ENCODE results near the gene HVCN1. TPM values are rescaled to one million over a fixed set of nuclear protein-coding genes. Genes with fewer than 3 reads are reported as not detected.

Gene HVCN1
- total and polyA plus RNA-seq, 3 experiments from 2014 or later = 17.6 to 20.2 (median 18.5) TPM

GRCh38 chr12:110717037-110717436 lies 28.1 kb upstream of the HVCN1 start:
- no peaks in the 10 kb centered on the region for H3K27me3 Mint-ChIP-seq
- POLR2A ChIA-PET = no interaction called here
- Histone ChIP-seq H3K4me3 (ENCODE audit: low read length) (no peak overlapping the region), H3K27ac (ENCODE audit: low read depth, low read length) (no peak overlapping the region), H3K4me1 (ENCODE audit: insufficient read depth, low read length) (no peaks in the 10 kb centered on the region), H3K27me3 (ENCODE audit: insufficient read depth, low read length, poor library complexity, severe bottlenecking) (no peaks in the 10 kb centered on the region), H3K36me3 (ENCODE audit: insufficient read depth, low read length) (peaks cover 27% of the 10 kb centered on the region), H3K9me3 (ENCODE audit: low read length) (no peaks in the 10 kb centered on the region)
- H3K27ac Mint-ChIP-seq = peak overlapping the region in 1 of 8 donors; percentile 48
- peaks cover 0 to 54% (median 21%) of the 10 kb centered on the region in 3 donors for H3K36me3 Mint-ChIP-seq
- H3K9me3 Mint-ChIP-seq = no peaks in the 10 kb centered on the region
- DNase-seq = no peak
- H3K4me3 Mint-ChIP-seq = no peak overlapping the region
- H3K4me1 Mint-ChIP-seq = peaks cover 0 to 4% (median 1%) of the 10 kb centered on the region in 3 donors
- CTCF ChIA-PET = no interaction called here

- Mint-ChIP-seq H3K9me3 (no peaks in the 10 kb centered on the region), H3K4me1 (no peaks in the 10 kb centered on the region), H3K4me3 (no peak overlapping the region), H3K27ac (peak overlapping the region in 2 of 8 donors; percentile 61 to 81), H3K36me3 (peaks cover 0 to 2% (median 0%) of the 10 kb centered on the region in 3 donors), H3K27me3 (no peaks in the 10 kb centered on the region)
- Histone ChIP-seq H3K4me3 (ENCODE audit: low read length) (no peak overlapping the region), H3K36me3 (ENCODE audit: insufficient read depth, low read length) (no peaks in the 10 kb centered on the region), H3K27me3 (ENCODE audit: insufficient read depth, low read length, poor library complexity, severe bottlenecking) (no peaks in the 10 kb centered on the region), H3K4me1 (ENCODE audit: insufficient read depth, low read length) (no peaks in the 10 kb centered on the region), H3K9me3 (ENCODE audit: low read length) (no peaks in the 10 kb centered on the region), H3K27ac (ENCODE audit: low read depth, low read length) (no peak overlapping the region)
- ChIA-PET CTCF (no interaction called here), POLR2A (interaction anchor here (0.6 to 0.7 kb wide), 2 partner anchors 142 to 279 kb away, joined by 4 to 8 read pairs; no protein-coding TSS in a partner anchor)
- DNase-seq = no peak
Measured at GRCh38 chr12:110708917-110709316, 20.0 kb upstream of the HVCN1 start.

- Histone ChIP-seq H3K4me3 (ENCODE audit: low read length) (no peak overlapping the region), H3K27ac (ENCODE audit: low read depth, low read length) (no peak overlapping the region), H3K27me3 (ENCODE audit: insufficient read depth, low read length, poor library complexity, severe bottlenecking) (no peaks in the 10 kb centered on the region), H3K9me3 (ENCODE audit: low read length) (no peaks in the 10 kb centered on the region), H3K36me3 (ENCODE audit: insufficient read depth, low read length) (no peaks in the 10 kb centered on the region), H3K4me1 (ENCODE audit: insufficient read depth, low read length) (no peaks in the 10 kb centered on the region)
- Mint-ChIP-seq H3K4me3 (no peak overlapping the region), H3K4me1 (no peaks in the 10 kb centered on the region), H3K9me3 (no peaks in the 10 kb centered on the region), H3K27me3 (no peaks in the 10 kb centered on the region), H3K36me3 (no peaks in the 10 kb centered on the region), H3K27ac (no peak overlapping the region)
- ChIA-PET CTCF (no interaction called here), POLR2A (no interaction called here)
- no peak for DNase-seq
Measured at GRCh38 chr12:110705309-110705708, 16.4 kb upstream of the HVCN1 start.

- Mint-ChIP-seq H3K27ac (peak overlapping the region in 1 of 8 donors; percentile 85), H3K27me3 (no peaks in the 10 kb centered on the region), H3K4me3 (no peak overlapping the region), H3K4me1 (no peaks in the 10 kb centered on the region), H3K36me3 (no peaks in the 10 kb centered on the region), H3K9me3 (no peaks in the 10 kb centered on the region)
- Histone ChIP-seq H3K27ac (ENCODE audit: low read depth, low read length) (no peak overlapping the region), H3K4me1 (ENCODE audit: insufficient read depth, low read length) (no peaks in the 10 kb centered on the region), H3K9me3 (ENCODE audit: low read length) (no peaks in the 10 kb centered on the region), H3K36me3 (ENCODE audit: insufficient read depth, low read length) (no peaks in the 10 kb centered on the region), H3K27me3 (ENCODE audit: insufficient read depth, low read length, poor library complexity, severe bottlenecking) (no peaks in the 10 kb centered on the region), H3K4me3 (ENCODE audit: low read length) (no peak overlapping the region)
- CTCF ChIA-PET = no interaction called here
- DNase-seq = no peak
- POLR2A ChIA-PET = no interaction called here
Measured at GRCh38 chr12:110704750-110705149, 15.8 kb upstream of the HVCN1 start.

- H3K27me3 Mint-ChIP-seq = no peaks in the 10 kb centered on the region
- H3K4me1 ChIP-seq (ENCODE audit: insufficient read depth, low read length) = no peaks in the 10 kb centered on the region
- CTCF ChIA-PET = no interaction called here
- no peaks in the 10 kb centered on the region for H3K36me3 ChIP-seq (ENCODE audit: insufficient read depth, low read length)
- no peak overlapping the region for H3K4me3 ChIP-seq (ENCODE audit: low read length)
- no peak overlapping the region for H3K4me3 Mint-ChIP-seq
- no peak for DNase-seq
- POLR2A ChIA-PET = no interaction called here
- H3K4me1 Mint-ChIP-seq = no peaks in the 10 kb centered on the region
- H3K36me3 Mint-ChIP-seq = no peaks in the 10 kb centered on the region
- H3K27me3 ChIP-seq (ENCODE audit: insufficient read depth, low read length, poor library complexity, severe bottlenecking) = no peaks in the 10 kb centered on the region
- no peaks in the 10 kb centered on the region for H3K9me3 ChIP-seq (ENCODE audit: low read length)
- no peaks in the 10 kb centered on the region for H3K9me3 Mint-ChIP-seq
- H3K27ac ChIP-seq (ENCODE audit: low read depth, low read length) = no peak overlapping the region
- no peak overlapping the region for H3K27ac Mint-ChIP-seq
Measured at GRCh38 chr12:110704231-110704630, 15.3 kb upstream of the HVCN1 start.

GRCh38 chr12:110702081-110702480 lies 13.2 kb upstream of the HVCN1 start:
- Mint-ChIP-seq H3K4me1 (peaks cover 5 to 7% (median 6%) of the 10 kb centered on the region in 3 donors), H3K4me3 (no peak overlapping the region), H3K27me3 (no peaks in the 10 kb centered on the region), H3K36me3 (no peaks in the 10 kb centered on the region), H3K27ac (no peak overlapping the region), H3K9me3 (no peaks in the 10 kb centered on the region)
- H3K36me3 ChIP-seq (ENCODE audit: insufficient read depth, low read length) = no peaks in the 10 kb centered on the region
- POLR2A ChIA-PET = no interaction called here
- H3K9me3 ChIP-seq (ENCODE audit: low read length) = no peaks in the 10 kb centered on the region
- no peak overlapping the region for H3K4me3 ChIP-seq (ENCODE audit: low read length)
- CTCF ChIA-PET = no interaction called here
- peaks cover 6% of the 10 kb centered on the region for H3K4me1 ChIP-seq (ENCODE audit: insufficient read depth, low read length)
- DNase-seq = no peak
- no peaks in the 10 kb centered on the region for H3K27me3 ChIP-seq (ENCODE audit: insufficient read depth, low read length, poor library complexity, severe bottlenecking)
- H3K27ac ChIP-seq (ENCODE audit: low read depth, low read length) = no peak overlapping the region

GRCh38 chr12:110699591-110700445 lies 10.9 kb upstream of the HVCN1 start:
- no peaks in the 10 kb centered on the region for H3K27me3 Mint-ChIP-seq
- Histone ChIP-seq H3K4me3 (ENCODE audit: low read length) (no peak overlapping the region), H3K9me3 (ENCODE audit: low read length) (no peaks in the 10 kb centered on the region), H3K4me1 (ENCODE audit: insufficient read depth, low read length) (peaks cover 6% of the 10 kb centered on the region), H3K27me3 (ENCODE audit: insufficient read depth, low read length, poor library complexity, severe bottlenecking) (no peaks in the 10 kb centered on the region), H3K27ac (ENCODE audit: low read depth, low read length) (no peak overlapping the region), H3K36me3 (ENCODE audit: insufficient read depth, low read length) (no peaks in the 10 kb centered on the region)
- ChIA-PET CTCF (no interaction called here), POLR2A (no interaction called here)
- no peak for DNase-seq
- H3K4me3 Mint-ChIP-seq = no peak overlapping the region
- no peaks in the 10 kb centered on the region for H3K9me3 Mint-ChIP-seq
- peaks cover 5 to 7% (median 6%) of the 10 kb centered on the region in 3 donors for H3K4me1 Mint-ChIP-seq
- H3K36me3 Mint-ChIP-seq = no peaks in the 10 kb centered on the region
- peak overlapping the region in 2 of 8 donors; percentile 26 to 47 for H3K27ac Mint-ChIP-seq

- Mint-ChIP-seq H3K4me3 (peak overlapping the region in 1 of 7 donors; percentile 44), H3K36me3 (no peaks in the 10 kb centered on the region), H3K4me1 (peaks cover 5 to 7% (median 6%) of the 10 kb centered on the region in 3 donors), H3K27me3 (no peaks in the 10 kb centered on the region), H3K9me3 (no peaks in the 10 kb centered on the region), H3K27ac (peak overlapping the region in 3 of 8 donors; percentile 44 to 85 (median 78))
- ChIA-PET CTCF (interaction anchor here (0.8 to 3.3 kb wide), 5 partner anchors 33 to 230 kb away, joined by 3 to 18 read pairs (median 4); partner anchors contain the start of genes FAM216A and GPN3), POLR2A (interaction anchor here (0.7 kb wide), 1 partner anchor 116 kb away, joined by 3 read pairs; no protein-coding TSS in a partner anchor)
- H3K27me3 ChIP-seq (ENCODE audit: insufficient read depth, low read length, poor library complexity, severe bottlenecking) = no peaks in the 10 kb centered on the region
- H3K4me1 ChIP-seq (ENCODE audit: insufficient read depth, low read length) = peaks cover 6% of the 10 kb centered on the region
- H3K4me3 ChIP-seq (ENCODE audit: low read length) = no peak overlapping the region
- H3K36me3 ChIP-seq (ENCODE audit: insufficient read depth, low read length) = no peaks in the 10 kb centered on the region
- H3K27ac ChIP-seq (ENCODE audit: low read depth, low read length) = peak overlapping the region; percentile 47
- H3K9me3 ChIP-seq (ENCODE audit: low read length) = no peaks in the 10 kb centered on the region
- DNase-seq = peak; percentile 54 to 83 (median 70)
Measured at GRCh38 chr12:110698171-110698902, 9.4 kb upstream of the HVCN1 start.

Measured in CD8-positive, alpha-beta memory T cell (primary cell).